ENCODE data around the gene FAAH.

FAAH gene

GRCh38 chr1:46432781-46433327 is 38.7 kb downstream of the FAAH start:
- DNase-seq (ENCODE audit: insufficient read length, low spot score): no peak
- TF ChIP-seq CTCF (IDR thresholded peaks at IDR 0.05; ENCODE audit: insufficient read depth, missing control alignments): no peak
- no peak for FAIRE-seq

GRCh38 chr1:46434358-46434757 is 40.2 kb downstream of the FAAH start:
- no peak for TF ChIP-seq CTCF (IDR thresholded peaks at IDR 0.05; ENCODE audit: insufficient read depth, missing control alignments)
- no peak for FAIRE-seq
- DNase-seq (ENCODE audit: insufficient read length, low spot score): no peak

GRCh38 chr1:46436844-46437243 is 42.7 kb downstream of the FAAH start:
- TF ChIP-seq CTCF (IDR thresholded peaks at IDR 0.05; ENCODE audit: insufficient read depth, missing control alignments): no peak
- DNase-seq (ENCODE audit: insufficient read length, low spot score) (no peak), FAIRE-seq (no peak)

GRCh38 chr1:46437723-46438122 is 43.6 kb downstream of the FAAH start:
- FAIRE-seq: no peak
- no peak for TF ChIP-seq CTCF (IDR thresholded peaks at IDR 0.05; ENCODE audit: insufficient read depth, missing control alignments)
- DNase-seq (ENCODE audit: insufficient read length, low spot score): no peak

- no peak for TF ChIP-seq CTCF (IDR thresholded peaks at IDR 0.05; ENCODE audit: insufficient read depth, missing control alignments)
- FAIRE-seq: no peak
Measured at GRCh38 chr1:46438346-46438745, 44.2 kb downstream of the FAAH start.

GRCh38 chr1:46440478-46440877 is 46.4 kb downstream of the FAAH start:
- DNase-seq (ENCODE audit: insufficient read length, low spot score) (no peak), FAIRE-seq (no peak)
- TF ChIP-seq CTCF (IDR thresholded peaks at IDR 0.05; ENCODE audit: insufficient read depth, missing control alignments): no peak

More at GRCh38 chr1:46438346-46438745, 44.2 kb downstream of the FAAH start:
- DNase-seq (ENCODE audit: insufficient read length, low spot score): no peak

- peak; percentile 82 for TF ChIP-seq CTCF (IDR thresholded peaks at IDR 0.05; ENCODE audit: insufficient read depth, missing control alignments)
- DNase-seq (ENCODE audit: insufficient read length, low spot score): peak; percentile 63
- FAIRE-seq: no peak
Measured at GRCh38 chr1:46442317-46443161, 48.4 kb downstream of the FAAH start.

Measured in D721Med (cell line).